HG03469 (cell line): ENCODE results near the gene NANOS3.
A peak's percentile ranks its signal among the peaks of the same experiment; 100 is the strongest.

Experiments
- ATAC-seq: cut with Tn5 transposase; IDR thresholded peaks from one replicate; pipeline ENCODE4 v1.9.1; 2021; ENCODE audit warnings: mild to moderate bottlenecking, moderate library complexity, moderate number of reproducible peaks; ENCODE audit not compliant: unreplicated experiment

The NANOS3 gene

GRCh38 chr19:13861714-13862531, 15.0 kb upstream of the NANOS3 start:
- ATAC-seq, result peak; percentile 47

GRCh38 chr19:13864046-13864666, 12.8 kb upstream of the NANOS3 start:
- no peak for ATAC-seq

GRCh38 chr19:13864667-13865570, 12.0 kb upstream of the NANOS3 start:
- no peak for ATAC-seq

GRCh38 chr19:13865571-13866462, 11.1 kb upstream of the NANOS3 start:
- no peak for ATAC-seq

- ATAC-seq, result no peak
Observed at GRCh38 chr19:13866463-13867046, 10.4 kb upstream of the NANOS3 start.

GRCh38 chr19:13868663-13869062, 8.3 kb upstream of the NANOS3 start:
- ATAC-seq, result no peak

GRCh38 chr19:13869281-13869680, 7.7 kb upstream of the NANOS3 start:
- no peak for ATAC-seq

- ATAC-seq, result no peak
Observed at GRCh38 chr19:13870873-13871272, 6.1 kb upstream of the NANOS3 start.

GRCh38 chr19:13872339-13872694, 4.6 kb upstream of the NANOS3 start:
- no peak for ATAC-seq

- ATAC-seq, result no peak
Observed at GRCh38 chr19:13872695-13873389, 4.1 kb upstream of the NANOS3 start.

- ATAC-seq, result no peak
Observed at GRCh38 chr19:13873834-13874515, 3.0 kb upstream of the NANOS3 start.

GRCh38 chr19:13875824-13876223, 1.1 kb upstream of the NANOS3 start:
- no peak for ATAC-seq

- ATAC-seq, result no peak
Observed at GRCh38 chr19:13877303-13877702, 369 bp downstream of the NANOS3 start.

- ATAC-seq, result peak; percentile 71
Observed at GRCh38 chr19:13880059-13881043, 3.4 kb downstream of the NANOS3 start.

GRCh38 chr19:13881251-13881691, 4.3 kb downstream of the NANOS3 start:
- ATAC-seq, result no peak

- ATAC-seq, result no peak
Observed at GRCh38 chr19:13881692-13882418, 4.9 kb downstream of the NANOS3 start.

- ATAC-seq, result no peak
Observed at GRCh38 chr19:13882419-13882795, 5.5 kb downstream of the NANOS3 start.
